NCI-H82 treated with DMSO at 0.1 percent for 48 hours (cell line): ENCODE measurements around the gene TXNRD2.

Experiments
- DNase-seq: peaks from one replicate; lab custom pipeline; 2025; ENCODE audit not compliant: unreplicated experiment; lab: John Stamatoyannopoulos, UW

TXNRD2 gene

GRCh38 chr22:19877626-19878339 is 63.8 kb downstream of the TXNRD2 start:
- DNase-seq = no peak

DNA sequence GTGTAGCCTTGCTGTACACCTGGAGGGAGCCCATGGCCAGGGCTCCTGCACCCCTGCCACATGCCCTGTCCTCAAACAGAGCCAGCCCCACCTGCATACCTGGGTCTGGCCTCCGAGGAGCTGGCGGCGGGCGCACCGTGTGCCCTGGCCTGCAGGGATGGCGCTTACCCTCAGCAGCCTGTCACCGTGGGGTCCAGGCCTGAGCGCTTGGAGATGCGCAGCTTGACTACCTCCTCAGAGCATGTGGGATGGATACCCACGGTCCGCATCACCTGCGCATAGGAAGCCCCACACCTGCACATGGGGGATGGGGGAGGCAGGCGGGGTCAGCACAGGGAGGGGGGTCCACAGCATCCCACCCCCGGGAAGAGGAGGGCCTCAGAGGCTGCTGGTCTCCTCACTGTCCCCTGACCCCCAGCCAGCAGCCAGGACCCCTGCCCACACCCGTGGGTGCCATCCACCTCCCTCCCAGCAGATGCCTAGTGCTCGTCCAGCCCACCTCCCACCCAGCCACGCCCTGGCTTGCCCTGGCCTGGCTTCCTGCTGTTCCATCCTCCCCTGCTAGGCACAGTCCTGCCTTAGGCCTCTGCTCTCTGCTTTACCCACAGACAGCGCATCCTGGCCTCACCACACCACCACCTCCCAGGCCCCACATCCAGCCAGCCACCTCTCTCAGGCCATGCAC is 64.5 kb downstream of the TXNRD2 start:
- DNase-seq = no peak

GRCh38 chr22:19876314-19876940 is 65.2 kb downstream of the TXNRD2 start:
- DNase-seq = no peak

DNA sequence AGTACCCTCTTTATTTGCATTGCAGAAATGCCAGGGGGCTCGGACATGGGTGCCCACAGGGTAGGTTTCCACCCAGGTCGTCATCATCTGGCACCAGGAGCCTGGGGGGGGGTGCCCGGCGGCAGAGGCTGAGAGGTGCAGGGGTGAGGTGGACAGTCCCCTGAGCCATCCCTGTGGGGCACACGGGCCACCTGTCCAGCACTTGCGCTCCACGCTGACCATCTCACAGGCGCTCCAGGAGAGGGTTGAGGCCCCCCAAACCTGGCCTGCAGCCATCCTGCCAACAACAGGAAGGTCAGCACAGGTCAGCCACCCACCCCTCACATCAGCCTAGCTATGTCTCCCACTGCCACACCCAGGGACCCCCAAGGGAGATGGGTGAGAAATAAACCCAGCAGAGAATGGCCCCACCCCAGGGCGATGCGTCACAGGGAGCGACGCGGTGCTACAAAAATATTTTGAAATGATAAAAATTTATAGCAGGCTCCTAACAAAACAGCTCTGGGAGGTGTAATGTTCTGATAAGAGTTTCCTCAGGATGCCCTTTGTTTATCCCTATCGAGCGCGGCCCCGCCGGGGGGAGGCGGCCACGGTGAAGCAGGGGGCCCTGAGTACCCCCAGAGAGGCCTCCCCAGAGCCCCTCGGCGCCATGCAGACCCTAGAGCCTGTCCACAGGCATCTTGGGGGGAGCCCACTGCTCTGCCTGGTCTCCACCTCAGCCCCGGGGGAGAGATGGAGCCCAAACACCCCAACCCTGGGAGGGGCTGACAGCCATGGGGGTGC is 65.9 kb downstream of the TXNRD2 start:
- DNase-seq = no peak

GRCh38 chr22:19875061-19875530 is 66.5 kb downstream of the TXNRD2 start:
- no peak for DNase-seq

DNA sequence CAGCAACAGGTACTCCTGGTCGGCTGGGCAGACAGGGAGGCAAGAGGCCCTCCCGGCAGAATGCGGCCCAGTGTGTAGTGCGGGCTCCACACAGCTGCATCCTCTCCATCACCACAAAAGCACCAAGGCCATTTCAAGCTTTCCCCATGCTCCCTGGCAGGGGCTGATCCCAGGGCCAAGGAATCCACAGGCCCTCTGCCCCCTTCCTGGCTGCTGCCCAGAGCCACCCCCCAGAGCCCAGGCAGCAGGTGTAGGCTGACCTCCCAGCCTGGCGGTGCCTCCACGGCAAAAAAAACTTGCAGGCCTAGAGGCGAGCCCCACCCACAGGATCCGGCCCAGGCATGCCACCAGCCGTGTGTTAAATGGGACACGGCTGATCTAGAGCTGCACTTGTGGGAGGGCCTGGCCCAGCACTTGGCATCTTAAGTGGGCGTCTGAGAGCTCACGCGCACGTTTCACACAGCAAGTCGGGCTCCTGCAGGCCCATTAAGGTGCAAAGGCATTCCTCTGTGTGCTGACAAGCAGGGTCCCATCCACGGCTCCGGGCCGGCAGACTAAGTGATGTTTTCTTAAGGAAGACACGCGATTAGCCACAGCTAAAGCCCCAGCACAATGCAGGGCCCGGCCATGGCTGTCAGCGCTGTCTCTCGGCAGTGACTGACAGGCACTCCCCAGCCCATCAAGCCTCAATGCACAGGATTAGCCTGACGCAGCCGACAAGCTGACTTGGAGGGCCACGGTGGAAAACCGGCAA is 67.1 kb downstream of the TXNRD2 start:
- DNase-seq = no peak

- DNase-seq = no peak
Observed at GRCh38 chr22:19873960-19874306, 67.7 kb downstream of the TXNRD2 start.

DNA sequence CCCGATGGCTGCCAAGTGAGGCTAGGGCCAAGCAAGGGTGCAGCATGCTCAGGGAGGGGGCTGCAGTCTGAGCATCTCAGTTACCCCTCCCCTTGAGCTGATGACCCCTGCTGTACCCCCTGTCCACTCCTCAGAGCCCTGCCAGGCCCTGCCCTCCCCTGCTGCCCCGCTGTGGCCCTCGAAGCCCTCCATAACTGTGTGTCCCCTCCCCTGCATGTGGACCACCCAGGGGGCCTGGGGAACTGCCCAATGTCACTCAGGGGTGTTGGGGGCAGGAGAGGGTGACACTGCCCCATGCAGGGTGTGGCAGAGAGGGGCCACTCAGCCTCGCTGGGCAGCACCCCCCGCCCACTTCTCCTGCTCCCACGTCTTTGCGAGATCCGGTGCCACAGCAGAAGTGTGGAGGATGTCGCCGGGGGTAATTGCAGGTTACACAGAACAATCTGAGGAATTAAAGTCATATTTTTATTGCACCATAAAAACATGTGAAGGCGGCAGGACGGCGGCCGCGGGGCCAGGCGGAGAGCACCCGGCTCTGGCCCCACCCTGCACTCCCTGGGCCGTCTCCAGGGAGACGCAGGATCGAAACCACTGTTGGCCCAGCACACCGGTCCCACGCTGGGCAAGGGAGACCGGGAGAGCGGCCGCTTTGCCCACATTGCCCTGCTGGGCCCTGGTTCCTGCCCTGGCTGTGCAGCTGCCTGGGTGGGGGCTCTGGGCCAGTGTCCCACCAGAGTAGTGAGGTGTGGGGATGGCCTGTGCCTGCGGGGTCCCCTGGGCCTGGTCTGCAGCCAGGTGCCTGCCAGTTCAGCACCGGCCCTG is 68.3 kb downstream of the TXNRD2 start:
- DNase-seq = no peak

GRCh38 chr22:19872779-19873137 is 68.9 kb downstream of the TXNRD2 start:
- no peak for DNase-seq

GRCh38 chr22:19871845-19872778 is 69.5 kb downstream of the TXNRD2 start:
- DNase-seq = no peak

DNA sequence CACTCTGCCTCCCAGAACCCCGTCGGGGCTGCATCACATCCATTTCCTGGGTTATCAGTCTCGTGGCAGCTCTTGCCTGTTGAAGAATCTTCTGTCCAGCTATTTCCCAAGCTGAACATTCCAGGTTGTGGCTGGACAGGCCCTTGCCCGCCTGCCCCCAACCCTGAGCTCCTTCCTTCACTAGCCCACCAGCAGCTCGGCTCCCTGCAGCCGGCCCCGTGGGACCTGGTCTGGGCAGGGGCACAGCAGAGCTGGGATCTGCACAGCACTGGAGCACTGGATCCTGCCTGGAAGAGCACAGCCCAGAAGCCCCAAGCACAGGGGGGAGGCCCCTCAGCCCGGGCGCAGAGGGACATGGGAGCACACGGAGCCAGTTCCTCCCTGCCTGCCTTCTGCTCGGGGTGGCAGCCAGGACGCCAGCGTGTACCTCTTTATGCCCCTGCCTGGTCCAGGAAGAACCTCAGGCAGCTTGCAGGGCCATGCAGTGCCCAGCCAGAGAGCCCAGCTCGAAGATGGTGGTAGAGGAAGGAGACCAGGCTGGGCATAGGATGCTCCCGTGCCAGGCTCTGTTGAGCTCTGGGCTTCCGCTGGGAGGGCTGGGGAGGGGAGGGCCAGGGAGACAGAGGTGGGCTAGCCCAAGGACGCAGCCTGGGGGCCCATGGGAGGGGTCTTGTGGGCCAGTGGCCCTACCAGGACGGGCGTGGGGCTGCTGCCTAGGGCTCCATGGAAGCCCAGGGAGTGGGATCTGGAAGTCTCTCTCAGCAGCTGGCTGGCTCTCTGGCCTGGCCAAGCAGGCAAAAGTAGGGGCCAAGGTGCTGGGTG is 70.4 kb downstream of the TXNRD2 start:
- DNase-seq = no peak

DNA sequence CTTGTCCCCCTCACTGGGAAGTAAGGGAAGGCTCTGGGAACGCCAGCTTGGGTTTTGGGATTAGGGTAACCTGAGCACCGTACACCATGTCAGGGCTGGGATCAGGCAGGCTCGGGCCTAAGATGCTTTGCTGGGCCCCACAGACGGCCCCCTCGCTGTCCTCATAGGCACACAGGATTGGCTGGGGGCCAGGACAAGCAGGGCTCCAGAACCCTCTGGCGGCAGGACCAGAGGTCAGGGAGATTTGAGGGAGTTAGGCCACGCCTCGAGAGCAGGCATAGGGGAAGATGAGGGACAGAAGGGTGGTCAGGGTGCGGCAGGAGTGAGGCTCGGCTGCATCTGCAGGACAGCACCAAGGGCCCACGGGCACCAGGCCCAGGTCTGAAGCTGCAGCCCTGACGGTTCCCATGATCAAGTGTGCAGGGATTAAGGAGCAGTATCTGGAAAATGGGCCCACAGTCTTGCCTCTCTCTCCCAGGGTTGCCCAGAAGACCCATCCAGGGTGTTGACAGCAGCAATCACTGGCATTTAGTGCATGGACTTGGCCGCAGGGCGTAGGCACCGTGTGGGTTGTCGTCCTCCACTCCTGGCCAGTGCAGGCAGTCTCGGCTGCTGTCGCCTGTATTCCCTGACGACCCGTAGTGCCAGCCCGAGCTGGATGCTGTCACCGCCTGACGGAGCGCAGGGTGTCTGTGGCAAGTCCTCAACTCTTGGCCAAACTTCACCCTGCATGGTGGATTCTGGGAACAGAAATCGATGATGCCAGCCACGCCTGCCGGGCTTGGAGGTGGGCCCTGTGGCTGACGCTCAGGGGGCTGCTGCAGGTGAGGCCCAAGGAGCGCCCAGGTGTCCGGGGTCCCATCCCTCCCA is 71.2 kb downstream of the TXNRD2 start:
- peak; percentile 86 for DNase-seq

- no peak for DNase-seq
Observed at GRCh38 chr22:19869497-19870152, 72.0 kb downstream of the TXNRD2 start.

DNA sequence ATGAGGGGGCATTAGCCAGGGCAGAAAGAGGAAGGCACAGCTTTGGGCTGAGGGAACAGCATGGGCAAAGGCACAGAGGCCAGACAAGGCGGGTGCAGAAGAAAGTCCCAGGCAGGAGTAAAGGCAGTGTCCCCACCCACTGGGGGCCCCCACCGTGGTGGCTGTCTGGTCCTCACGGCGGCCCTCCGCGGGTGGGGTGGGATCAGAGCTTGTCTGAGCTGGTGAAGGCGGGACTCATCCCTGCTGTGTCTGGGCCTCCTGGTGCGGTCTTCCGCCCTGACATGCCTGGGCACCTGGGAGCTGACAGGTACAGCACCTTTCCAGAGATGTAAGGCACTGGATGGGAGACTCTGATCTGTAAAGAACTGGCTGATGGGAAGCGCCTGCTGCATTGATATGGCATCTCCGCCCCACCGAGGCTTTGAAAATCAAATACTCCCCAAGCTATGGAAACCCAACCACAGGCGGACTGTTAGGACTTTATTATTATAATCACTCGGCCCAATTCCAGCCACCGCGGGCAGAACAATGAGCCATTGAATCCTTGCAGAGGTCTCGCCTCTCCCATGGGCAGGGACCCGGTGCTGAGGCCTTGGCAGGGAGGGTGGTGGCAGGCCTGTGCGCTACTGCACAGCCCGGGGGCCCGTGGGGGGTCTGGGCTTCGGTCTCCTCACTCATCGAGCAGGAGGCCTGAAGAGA is 72.7 kb downstream of the TXNRD2 start:
- no peak for DNase-seq

GRCh38 chr22:19868333-19868732 is 73.3 kb downstream of the TXNRD2 start:
- DNase-seq = no peak

DNA sequence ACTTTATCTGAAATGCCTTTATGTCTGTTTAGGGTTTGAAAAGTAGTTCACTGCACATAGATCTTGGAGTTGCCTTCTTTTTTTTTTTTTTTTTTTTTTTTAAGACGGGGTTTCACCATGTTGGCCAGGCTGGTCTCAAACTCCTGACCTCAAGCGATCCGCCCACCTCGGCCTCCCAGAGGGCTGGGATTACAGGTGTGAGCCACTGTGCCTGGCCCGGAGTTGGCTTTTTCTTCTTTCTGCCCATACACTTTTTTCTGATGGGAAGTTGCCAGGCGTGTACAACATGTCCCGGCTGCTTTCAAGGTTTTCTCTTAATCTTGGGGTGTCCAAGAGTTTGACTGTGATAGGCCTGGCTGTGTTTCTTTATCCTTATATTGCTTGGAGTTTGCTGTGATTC is 74.0 kb downstream of the TXNRD2 start:
- no peak for DNase-seq
